ENCODE results near the gene MAGI1.
"Not testable (repeated sequence)": the region's sequence is repeated elsewhere in the genome, so short reads cannot be mapped to it uniquely, and the experiment has no call there.

Gene MAGI1

DNA sequence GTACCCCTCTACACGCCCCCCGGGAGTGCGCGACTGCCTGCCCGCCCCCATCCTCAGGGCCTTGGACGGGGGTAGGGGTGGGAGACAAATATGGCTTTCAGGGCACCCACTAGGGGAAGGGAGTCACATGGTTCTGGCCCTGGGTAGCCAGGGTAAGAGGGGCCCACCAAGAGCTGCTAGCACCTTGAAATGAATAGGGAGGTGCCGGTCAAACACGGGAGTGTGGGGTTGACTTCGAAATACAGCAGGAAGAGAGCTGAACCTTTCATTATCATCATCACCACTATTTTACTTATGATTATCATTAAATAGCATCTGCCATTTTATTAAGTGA is 489.1 kb downstream of the MAGI1 start:
- DNase-seq, result no peak

DNA sequence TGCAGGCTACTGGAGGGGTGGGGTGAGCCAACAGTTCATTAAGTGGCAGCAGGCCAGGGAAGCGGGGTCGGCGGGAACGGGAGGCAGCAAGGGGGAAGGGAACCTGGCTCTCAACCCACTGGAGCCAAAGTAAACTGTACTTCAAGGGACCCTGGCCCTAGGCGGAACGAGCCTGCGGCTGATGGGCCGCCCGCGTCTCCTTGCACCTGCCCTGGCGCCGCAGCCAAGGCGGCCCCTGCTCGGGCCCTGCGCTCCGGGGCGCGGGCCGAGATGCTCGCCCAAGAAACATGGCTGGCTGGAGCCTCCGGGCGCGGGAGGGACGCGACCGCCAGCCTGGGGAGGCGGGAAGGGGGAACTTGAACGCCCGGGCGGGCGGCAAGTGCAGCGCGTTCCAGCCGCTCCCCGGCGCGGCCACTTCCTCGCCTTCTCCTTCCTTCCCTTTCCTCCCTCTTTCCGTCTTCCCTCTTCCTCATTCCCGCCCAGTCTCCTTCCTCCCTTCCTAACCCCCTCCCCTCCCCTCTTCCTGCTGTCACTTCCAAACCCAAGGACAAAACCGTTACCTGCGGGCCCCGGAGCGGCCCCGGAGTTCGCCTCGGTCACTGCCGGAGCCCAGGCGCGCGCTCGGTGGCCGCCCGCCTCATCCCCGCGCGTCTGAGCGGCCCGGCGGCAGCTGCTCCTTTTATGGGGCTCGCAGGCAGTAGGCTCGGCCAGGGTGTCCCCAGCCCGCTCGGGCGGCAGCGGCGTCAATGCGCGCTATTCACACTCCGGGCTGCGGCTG is 489.7 kb downstream of the MAGI1 start:
- DNase-seq, result no peak

DNA sequence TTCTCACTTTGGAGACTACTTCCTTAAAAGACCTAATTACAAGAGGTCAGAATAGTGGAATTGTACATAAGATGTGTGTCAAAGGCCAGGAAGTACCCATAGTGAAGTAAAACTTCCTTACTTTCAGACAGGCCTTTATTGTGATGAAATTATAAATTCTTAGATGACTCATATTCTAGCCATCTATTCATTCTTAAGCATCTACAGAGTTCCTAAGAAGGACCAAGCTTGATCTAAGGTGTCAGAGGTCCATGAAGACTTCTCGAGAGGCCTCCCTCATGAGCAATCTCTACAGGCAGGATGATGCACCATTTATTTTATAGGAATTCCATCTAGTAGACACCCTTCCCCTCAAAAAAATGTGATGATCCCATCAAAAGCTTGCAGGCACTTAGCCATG is 493.3 kb downstream of the MAGI1 start:
- DNase-seq, result peak in 1 of 2 experiments; percentile 7

DNA sequence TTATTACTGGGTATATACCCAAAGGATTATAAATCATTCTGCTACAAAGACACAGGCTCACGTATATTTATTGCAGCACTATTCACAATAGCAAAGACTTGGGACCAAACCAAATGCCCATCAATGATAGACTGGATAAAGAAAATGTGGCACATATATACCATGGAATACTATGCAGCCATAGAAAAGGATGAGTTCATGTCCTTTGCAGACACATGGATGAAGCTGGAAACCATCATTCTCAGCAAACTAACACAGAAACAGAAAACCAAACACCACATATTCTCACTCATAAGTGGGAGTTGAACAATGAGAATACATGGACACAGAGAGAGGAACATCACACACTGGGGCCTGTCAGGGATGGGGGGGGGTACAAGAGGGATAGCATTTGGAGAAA is 495.3 kb downstream of the MAGI1 start:
- not testable (repeated sequence) for DNase-seq

DNA sequence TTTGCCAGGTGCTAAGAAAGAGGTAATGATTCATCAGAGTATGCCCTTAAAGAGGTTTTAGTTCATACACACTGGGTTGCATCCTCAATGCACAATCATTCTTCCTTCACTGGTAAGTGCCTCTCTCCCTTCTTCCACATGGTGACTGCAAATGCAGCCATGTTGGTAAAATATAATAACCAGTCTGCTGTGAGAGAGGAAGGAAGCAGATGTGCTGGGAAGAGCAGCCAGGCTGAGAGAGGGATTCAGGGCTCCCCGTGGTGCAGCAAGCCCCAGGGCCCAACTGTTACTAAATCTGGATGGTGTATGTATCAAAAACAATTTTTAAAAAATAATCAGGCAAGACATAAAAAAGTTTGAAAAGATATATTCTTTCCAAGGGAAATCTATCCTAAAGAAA is 498.1 kb downstream of the MAGI1 start:
- DNase-seq, result no peak

DNA sequence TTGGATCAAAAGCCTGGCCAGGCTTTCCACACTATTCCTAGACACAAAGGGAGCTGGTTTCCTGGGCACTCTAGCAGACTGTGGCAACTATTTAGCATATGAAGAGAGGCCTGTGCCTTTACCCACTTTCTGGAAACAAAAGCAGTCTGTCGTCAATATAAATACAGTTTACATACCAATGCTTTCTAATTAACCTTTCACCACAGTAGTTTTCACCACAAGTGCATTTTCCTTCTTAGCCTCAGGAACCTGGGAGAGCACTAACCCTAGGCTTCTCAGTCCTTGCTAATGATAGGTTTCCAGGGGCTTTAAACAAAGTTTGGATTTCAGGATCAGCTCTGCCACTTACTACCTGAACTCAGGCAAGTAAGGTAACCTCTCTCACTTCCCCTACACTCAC is 499.1 kb downstream of the MAGI1 start:
- no peak for DNase-seq

DNA sequence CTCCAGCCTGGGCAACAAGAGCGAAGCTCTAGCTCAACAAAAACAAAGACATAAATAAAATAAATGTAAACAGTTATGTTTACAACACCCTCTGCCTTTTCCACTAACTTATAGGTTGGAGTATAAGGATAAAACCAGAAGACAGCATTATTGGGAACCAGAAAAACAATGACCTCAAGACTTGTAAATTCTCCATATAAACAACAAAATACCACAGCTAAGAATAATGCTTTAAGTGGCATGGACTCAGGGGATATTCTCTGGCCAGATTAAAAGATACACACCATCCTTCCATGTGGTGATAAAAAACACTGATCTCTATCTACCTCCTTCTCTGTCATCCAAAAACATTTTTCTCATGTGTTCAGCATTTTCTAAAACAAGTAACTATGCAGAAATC is 500.6 kb downstream of the MAGI1 start:
- no peak for DNase-seq

DNA sequence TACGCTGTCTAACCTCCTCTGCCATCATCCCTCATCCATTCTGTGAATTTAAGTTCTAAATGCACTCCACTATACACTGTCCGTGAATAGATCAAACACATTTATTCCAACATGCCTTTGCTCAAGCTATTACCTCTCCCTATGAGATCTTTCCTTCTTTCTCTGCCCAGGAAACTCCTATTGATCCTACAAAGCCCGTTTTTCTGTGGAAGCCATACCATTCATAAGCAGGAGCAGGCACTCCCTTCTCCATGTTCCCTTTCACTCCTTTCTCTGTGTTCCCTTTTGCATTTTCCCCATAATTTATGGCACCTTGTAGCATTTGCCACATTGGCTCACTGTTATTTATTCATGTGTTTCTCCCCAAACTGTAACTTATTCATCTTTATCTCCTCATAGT is 501.6 kb downstream of the MAGI1 start:
- no peak for DNase-seq

DNA sequence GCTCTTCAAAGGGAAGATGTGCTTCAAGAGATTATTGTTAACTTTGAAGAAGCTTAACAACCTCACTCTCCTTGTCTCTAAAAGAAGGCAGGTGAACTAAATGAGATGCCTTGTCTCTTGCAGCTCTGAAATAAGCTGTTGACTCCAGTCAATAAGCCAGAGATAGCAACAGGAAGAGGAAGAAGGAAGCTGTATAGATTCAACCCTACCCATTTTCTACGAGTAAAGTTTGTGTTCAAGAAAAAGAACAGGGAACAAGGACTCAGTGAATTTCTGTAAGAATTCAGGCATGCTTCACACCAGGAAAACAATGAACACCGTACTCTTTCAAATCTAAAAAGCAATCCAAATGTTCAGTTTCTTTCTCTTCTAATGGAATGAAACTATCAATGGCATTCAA is 503.5 kb downstream of the MAGI1 start:
- no peak for DNase-seq

DNA sequence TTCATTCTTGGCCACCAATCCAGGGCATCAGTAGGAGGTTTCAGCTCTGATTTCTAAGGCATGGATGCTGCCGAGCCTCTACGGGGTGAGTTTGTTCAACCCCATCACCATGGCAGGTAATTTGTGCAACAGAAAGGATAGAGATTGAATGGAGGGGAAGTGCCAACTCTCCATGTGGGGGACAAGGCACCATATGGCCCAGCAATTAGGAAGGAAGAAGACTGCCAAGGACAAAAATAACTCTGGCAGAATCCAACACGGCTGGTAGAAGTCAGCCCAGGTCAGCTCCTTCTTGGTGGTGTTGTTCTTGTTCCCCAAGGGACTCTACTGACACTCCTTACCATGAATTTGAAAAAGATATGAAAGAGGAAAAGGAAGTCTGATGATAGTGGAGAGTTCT is 503.9 kb downstream of the MAGI1 start:
- DNase-seq, result no peak

DNA sequence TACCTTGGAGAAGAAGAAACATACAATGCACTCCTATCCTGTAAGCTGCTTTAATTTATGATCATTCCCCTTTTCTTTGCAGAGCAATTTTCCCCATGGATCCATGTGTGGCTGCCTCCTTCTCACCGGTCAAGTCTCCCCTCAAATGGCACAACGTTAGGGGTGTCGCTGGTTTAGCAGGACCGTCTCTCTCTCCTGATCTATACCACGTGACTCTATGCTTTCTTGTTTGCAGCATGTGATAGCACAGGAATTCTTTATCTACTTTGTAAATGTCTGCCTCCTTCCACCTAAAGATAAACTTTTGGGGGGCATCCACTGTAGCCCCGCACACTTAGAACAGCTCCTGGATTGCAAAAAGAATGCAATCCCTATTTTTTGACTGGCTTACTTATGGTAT is 506.0 kb downstream of the MAGI1 start:
- DNase-seq, result no peak

DNA sequence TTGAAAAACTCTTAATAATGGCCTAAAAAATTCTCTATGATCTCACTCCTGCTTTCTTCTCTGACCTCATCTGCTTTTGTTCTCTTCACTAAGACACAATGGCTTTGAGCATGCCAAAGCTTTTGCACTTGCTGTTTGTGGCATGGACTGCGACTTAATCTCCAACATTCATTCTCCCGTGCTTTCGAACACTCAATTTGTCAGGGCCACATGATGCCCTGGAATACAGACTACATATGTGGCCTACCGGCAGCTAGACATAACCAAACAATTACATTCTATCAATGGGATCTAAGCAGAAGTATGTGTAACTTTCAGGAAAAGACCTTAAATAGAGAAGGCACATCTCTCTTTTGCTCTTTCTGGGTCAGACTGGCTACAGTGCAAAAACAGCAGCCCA is 506.5 kb downstream of the MAGI1 start:
- DNase-seq, result no peak

DNA sequence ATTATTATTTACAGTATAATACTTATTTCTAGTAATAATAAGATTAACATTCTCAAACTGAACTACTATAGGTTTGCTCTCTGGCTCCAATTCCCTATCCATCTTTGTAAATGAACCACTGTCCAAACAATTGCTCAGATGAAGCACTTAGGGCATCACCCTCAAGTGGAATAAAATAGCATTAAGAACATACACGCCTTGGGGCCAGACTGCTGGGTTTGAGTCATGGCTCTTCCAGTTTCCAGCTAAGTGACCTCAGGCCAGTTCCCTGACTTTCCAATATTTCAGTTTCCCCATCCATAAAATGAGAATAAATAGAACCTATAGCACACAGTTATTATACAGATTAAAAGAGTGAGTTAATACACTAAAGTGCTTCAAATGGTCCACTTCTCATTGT is 507.2 kb downstream of the MAGI1 start:
- DNase-seq, result no peak

DNA sequence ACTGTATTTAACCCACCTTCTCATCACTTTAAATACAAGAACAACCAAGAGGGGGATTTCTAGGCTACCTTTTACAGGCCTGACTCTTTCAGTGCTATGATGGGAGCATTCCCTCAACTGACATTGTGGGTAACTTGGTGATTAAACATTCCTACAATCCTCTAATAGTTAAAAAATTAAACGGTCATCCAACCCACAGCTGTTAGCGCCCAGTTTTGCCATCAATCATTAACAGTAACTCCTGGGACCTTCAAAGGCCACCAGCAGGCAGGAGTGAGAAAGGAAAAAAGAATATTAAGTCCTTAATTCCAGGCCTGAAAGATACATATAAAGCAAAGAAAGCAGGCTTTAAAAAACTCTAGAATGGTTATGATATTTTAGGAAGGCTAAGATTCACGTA is 512.1 kb downstream of the MAGI1 start:
- DNase-seq, result no peak

DNA sequence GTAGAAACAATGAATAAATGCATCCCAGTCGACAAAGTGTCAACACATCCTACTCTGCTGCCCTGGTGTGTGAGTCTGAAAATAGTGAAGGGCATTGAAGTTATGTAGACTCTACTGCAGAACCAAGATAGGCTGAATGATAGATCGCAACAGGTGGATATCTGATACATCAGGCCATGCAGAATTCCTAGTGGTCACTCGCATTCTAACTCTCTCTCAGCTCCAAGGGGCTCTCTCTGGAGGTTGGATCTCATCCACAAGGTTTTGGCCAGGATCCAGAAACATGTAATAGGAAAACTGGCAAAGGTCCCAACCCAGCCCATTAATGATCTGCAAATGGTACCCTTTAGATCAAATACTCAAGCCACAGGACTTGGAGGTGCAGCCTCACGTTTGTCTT is 514.1 kb downstream of the MAGI1 start:
- DNase-seq, result no peak

DNA sequence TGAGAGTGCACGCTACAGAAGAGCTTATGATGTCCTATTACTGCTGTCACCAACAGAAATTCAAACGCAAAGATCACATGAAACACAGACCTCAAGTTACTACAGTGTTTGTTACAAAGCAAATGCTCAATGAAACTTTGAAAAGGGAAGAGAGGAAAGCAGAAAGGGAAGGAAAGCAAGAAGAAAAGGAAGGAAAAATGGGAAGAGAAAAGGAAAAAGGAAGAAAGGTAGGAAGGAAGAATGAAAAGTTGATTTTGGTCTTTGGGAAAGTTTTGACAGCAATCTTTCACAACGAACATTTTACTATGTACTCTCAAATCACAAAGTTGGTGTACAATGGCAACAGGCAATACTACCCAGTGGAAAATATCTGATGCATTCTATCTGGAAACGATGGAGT is 514.8 kb downstream of the MAGI1 start:
- DNase-seq, result no peak

DNA sequence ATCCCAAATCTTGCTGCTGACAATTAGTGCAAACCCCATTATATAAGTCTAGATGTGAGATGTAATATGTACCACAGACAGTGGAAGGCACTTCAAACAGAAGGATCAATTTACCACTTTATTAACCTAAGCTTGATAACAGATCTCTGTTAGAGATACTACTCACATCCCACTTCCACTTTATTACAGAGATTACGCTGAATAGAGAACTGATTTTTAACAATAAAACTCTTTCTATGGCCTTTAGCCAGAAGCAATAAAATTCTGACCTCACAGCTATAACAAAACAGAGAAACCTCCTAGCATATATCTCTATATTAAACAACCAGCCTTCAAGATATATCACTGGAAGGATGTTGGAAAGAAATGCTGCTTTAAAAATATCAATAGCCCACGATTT is 517.7 kb downstream of the MAGI1 start:
- no peak for DNase-seq

DNA sequence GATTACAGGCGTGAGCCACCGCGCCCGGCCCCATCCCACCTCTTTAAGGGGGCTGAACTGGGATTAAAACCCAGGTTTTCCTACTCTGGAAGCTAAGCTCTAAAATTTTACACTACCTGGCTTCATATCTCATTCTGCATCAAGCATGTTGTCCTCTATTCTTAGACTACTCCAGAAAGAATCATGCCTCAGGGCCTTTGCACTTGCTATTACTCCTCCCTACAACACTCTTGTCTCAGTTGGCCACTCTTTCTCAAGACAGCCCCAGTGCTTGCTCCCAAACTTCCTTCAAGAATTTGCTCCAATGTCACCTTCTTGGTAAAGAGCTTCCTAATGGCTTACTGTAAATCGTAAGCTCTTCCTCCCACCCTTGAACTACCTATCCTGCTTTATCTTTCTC is 521.7 kb downstream of the MAGI1 start:
- no peak for DNase-seq

DNA sequence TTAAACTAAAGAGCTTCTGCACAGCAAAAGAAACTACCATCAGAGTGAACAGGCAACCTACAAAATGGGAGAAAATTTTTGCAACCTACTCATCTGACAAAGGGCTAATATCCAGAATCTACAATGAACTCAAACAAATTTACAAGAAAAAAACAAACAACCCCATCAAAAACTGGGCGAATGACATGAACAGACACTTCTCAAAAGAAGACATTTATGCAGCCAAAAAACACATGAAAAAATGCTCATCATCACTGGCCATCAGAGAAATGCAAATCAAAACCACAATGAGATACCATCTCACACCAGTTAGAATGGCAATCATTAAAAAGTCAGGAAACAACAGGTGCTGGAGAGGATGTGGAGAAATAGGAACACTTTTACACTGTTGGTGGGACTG is 524.4 kb downstream of the MAGI1 start:
- not testable (repeated sequence) for DNase-seq

DNA sequence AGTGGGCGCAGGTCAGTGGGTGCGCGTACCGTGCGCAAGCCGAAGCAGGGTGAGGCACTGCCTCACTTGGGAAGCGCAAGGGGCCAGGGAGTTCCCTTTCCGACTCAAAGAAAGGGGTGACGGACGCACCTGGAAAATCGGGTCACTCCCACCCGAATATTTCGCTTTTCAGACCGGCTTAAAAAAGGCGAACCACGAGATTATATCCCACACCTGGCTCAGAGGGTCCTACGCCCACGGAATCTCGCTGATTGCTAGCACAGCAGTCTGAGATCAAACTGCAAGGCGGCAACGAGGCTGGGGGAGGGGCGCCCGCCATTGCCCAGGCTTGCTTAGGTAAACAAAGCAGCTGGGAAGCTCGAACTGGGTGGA is 529.3 kb downstream of the MAGI1 start:
- DNase-seq, result not testable (repeated sequence)

DNA sequence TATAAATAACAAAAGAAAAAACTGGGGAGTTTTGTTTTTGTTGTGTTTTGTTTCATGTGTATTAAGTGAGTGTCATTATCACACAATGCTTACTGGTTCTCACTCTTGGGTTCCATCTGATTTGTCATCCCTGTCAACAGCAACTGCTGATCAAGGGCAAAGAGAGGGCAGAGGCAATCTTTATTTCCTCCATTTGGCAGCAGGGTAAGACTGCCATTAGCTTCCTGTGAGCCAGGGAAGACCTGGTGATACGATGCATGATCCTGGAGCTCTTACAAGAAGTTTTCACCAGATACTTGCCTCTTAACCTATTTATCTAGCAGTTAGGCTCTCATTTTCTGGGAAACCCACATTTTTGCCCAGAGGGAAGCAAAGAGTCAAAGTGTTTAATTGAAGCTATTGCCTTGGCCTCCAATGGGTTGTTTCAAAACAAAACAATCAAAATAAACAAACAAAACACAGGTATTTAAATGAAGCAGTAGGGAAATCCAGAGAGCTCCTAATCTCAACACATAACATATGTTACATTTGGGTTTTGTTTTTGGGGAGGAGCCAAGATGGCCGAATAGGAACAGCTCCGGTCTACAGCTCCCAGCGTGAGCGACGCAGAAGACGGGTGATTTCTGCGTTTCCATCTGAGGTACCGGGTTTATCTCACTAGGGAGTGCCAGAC is 529.8 kb downstream of the MAGI1 start:
- no peak for DNase-seq

DNA sequence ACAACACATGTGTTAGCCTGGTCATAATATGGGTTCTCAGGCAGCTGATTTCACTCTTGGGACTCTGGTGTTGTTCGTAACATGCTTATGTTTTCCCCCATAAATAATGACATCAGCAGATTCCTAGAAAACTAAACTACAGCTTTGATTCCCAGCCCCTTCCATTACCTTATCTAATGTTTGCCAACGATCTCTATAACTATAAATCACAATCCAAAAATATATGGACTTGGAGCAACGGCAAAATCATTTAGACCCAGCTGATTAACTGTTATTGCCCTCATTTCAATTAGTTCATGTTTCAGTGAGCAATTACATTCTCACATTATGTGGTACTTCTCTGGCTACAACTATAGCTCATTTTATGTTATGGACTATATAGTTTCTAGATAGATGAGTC is 531.3 kb downstream of the MAGI1 start:
- DNase-seq, result no peak

DNA sequence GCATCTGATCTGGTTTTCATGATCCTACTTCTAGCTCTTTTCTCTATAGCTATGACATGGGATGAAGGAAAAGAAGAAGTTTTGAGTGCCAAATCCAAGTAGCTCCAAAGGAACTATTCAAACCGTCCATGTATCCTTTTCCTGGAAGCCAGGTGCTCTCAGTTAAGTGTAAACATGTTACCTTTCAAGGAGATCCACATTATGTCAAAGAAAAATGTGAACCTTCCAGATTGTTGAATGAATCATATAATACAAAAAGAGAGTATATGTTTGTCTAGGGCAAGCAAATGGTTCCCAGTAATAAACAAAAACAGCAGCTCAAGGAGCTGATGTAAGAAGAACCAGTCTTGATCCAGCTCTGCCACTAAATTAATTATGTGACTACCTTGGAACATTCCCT is 534.9 kb downstream of the MAGI1 start:
- no peak for DNase-seq

DNA sequence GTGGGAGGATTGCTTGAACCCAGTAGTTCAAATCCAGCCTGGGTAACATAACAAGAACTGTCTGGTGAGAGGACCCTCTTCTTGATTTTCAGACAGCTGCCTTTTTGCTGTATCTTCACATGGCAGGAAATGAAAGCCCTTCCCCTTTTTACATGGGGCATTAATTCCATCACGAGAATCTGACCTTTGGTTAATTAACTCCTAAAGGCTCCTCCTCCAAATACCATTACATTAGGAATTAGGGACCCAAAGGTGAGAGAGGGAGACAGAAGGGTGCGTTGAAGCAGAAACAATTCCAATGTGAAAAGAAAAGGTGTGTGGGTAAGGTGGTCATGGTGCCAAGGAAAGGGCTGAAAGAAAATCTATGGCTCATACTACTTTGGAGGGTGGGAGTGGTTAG is 536.2 kb downstream of the MAGI1 start:
- DNase-seq, result no peak
